Head of caudate nucleus (tissue), 42 donors: ENCODE measurements around the gene CIROP.

Experiments used
- DNase-seq, 42 donors: peaks; one replicate each; pipeline versions ENCODE4 v3.0.0 to v3.0.0-alpha.2; 2020 to 2021; ENCODE audit warnings: mixed read lengths in 7 of 42
- intact Hi-C: fragments of 100-400 bp; cut with DNase I; formaldehyde crosslinking; loops from one replicate; pipeline ENCODE4 v1.15.0; 2022

Gene CIROP

GRCh38 chr14:23078692-23079116, 26.1 kb downstream of the CIROP start:
- DNase-seq: peak in 13 of 42 donors; percentile 29 to 79 (median 55)
- intact Hi-C loops: loop anchor here (10.0 kb wide), 1 partner anchor 106 kb away; the partner anchor contains the start of gene SLC7A8

GRCh38 chr14:23077962-23078361, 26.8 kb downstream of the CIROP start:
- DNase-seq: no peak
- intact Hi-C loops: loop anchor here (10.0 kb wide), 1 partner anchor 107 kb away; the partner anchor contains the start of gene SLC7A8

- intact Hi-C loops: loop anchor here (10.0 kb wide), 1 partner anchor 108 kb away; the partner anchor contains the start of gene SLC7A8
- DNase-seq: peak in 4 of 42 donors; percentile 20 to 71 (median 49)
These were observed 27.9 kb downstream of the CIROP start for GRCh38 chr14:23076785-23077408.

GRCh38 chr14:23074906-23075305, 29.9 kb downstream of the CIROP start:
- intact Hi-C loops: loop anchor here (10.0 kb wide), 1 partner anchor 110 kb away; the partner anchor contains the start of gene SLC7A8
- no peak for DNase-seq

GRCh38 chr14:23071921-23072539, 32.8 kb downstream of the CIROP start:
- intact Hi-C loops: loop anchor here (10.0 kb wide), 1 partner anchor 113 kb away; the partner anchor contains the start of gene SLC7A8

GRCh38 chr14:23071244-23071920, 33.4 kb downstream of the CIROP start:
- peak; percentile 67 to 96 (median 87) for DNase-seq
- intact Hi-C loops: loop anchor here (10.0 kb wide), 1 partner anchor 113 kb away; the partner anchor contains the start of gene SLC7A8

More at GRCh38 chr14:23071921-23072539, 32.8 kb downstream of the CIROP start:
- DNase-seq: peak in 1 of 42 donors; percentile 8

GRCh38 chr14:23070262-23071129, 34.3 kb downstream of the CIROP start:
- peak in 1 of 42 donors; percentile 10 for DNase-seq
- intact Hi-C loops: loop anchor here (10.0 kb wide), 1 partner anchor 114 kb away; the partner anchor contains the start of gene SLC7A8

- DNase-seq: peak in 1 of 42 donors; percentile 14
These were observed 35.4 kb downstream of the CIROP start for GRCh38 chr14:23069413-23069806.

GRCh38 chr14:23068789-23069412, 35.9 kb downstream of the CIROP start:
- intact Hi-C loops: no loop called here
- DNase-seq: peak; percentile 55 to 93 (median 82)

More at GRCh38 chr14:23069413-23069806, 35.4 kb downstream of the CIROP start:
- intact Hi-C loops: no loop called here

GRCh38 chr14:23067847-23068788, 36.7 kb downstream of the CIROP start:
- intact Hi-C loops: no loop called here
- DNase-seq: peak in 2 of 42 donors; percentile 7 to 11

GRCh38 chr14:23066855-23067744, 37.7 kb downstream of the CIROP start:
- intact Hi-C loops: no loop called here
- peak in 3 of 42 donors; percentile 11 to 41 (median 13) for DNase-seq

GRCh38 chr14:23066368-23066767, 38.4 kb downstream of the CIROP start:
- intact Hi-C loops: no loop called here
- DNase-seq: peak in 2 of 42 donors; percentile 4 to 14

- intact Hi-C loops: no loop called here
- DNase-seq: peak in 1 of 42 donors; percentile 3
These were observed 41.2 kb downstream of the CIROP start for GRCh38 chr14:23063601-23064000.

- no peak for DNase-seq
These were observed 42.8 kb downstream of the CIROP start for GRCh38 chr14:23062002-23062401.

GRCh38 chr14:23060536-23061260, 44.1 kb downstream of the CIROP start:
- intact Hi-C loops: no loop called here
- DNase-seq: no peak

More at GRCh38 chr14:23062002-23062401, 42.8 kb downstream of the CIROP start:
- intact Hi-C loops: no loop called here
